Lung (tissue), 12 donors: ENCODE data around the gene PKLR. TPM values are rescaled to one million over a fixed set of nuclear protein-coding genes. Genes with fewer than 3 reads are reported as not detected.

Experiments used
- ATAC-seq: fragments of 200-7000 bp; cut with Tn5 transposase; one replicate; pipeline ENCODE4 v1.9.1; 2020; ENCODE audit warnings: moderate number of reproducible peaks; ENCODE audit not compliant: insufficient read depth, low FRiP score
- DNase-seq, 3 donors: peaks; one replicate each; pipeline ENCODE4 v3.0.0-alpha.2; 2013 to 2017
- H3K27ac ChIP-seq, 2 donors: one replicate each; pipeline ENCODE4 v1.5.1; 2013; ENCODE audit warnings: mild to moderate bottlenecking in 2 of 2, moderate library complexity in 2 of 2, control low read depth in 1 of 2, inconsistent platforms in 1 of 2, low read depth in 1 of 2, low read length in 1 of 2
- H3K27me3 ChIP-seq, 3 donors: one replicate each; pipeline ENCODE4 v1.5.1; 2013; ENCODE audit warnings: low read length in 2 of 3; ENCODE audit not compliant: control insufficient read depth in 3 of 3, insufficient read depth in 3 of 3
- H3K36me3 ChIP-seq, 4 donors: one replicate each; pipeline ENCODE4 v1.5.1; 2013; ENCODE audit warnings: low read length in 4 of 4, mild to moderate bottlenecking in 1 of 4, moderate library complexity in 1 of 4; ENCODE audit not compliant: control insufficient read depth in 4 of 4, insufficient read depth in 4 of 4
- H3K4me1 ChIP-seq, 5 donors: one replicate each; pipeline ENCODE4 v1.5.1; 2013; ENCODE audit warnings: low read length in 5 of 5, mild to moderate bottlenecking in 2 of 5, moderate library complexity in 1 of 5; ENCODE audit not compliant: control insufficient read depth in 5 of 5, insufficient read depth in 5 of 5
- H3K4me3 ChIP-seq: one replicate; pipeline ENCODE4 v1.5.1; 2013; ENCODE audit warnings: mild to moderate bottlenecking, control low read depth, moderate library complexity
- H3K9ac ChIP-seq, 2 donors: one replicate each; pipeline ENCODE4 v1.5.1; 2013; ENCODE audit warnings: low read length in 2 of 2, control low read depth in 1 of 2; ENCODE audit not compliant: insufficient read depth in 1 of 2
- H3K9me3 ChIP-seq, 4 donors: one replicate each; pipeline ENCODE4 v1.5.1; 2013; ENCODE audit warnings: low read length in 3 of 4, mild to moderate bottlenecking in 1 of 4, moderate library complexity in 1 of 4; ENCODE audit not compliant: control insufficient read depth in 4 of 4, insufficient read depth in 3 of 4
- WGBS, 2 donors: extraction: QIAGEN DNeasy Blood & Tissue Kit; methylation state at CpG; one replicate each; pipeline ENCODE4 v1.1.7; 2013; 5-methylcytosine and 5-hydroxymethylcytosine counted together
- polyA plus RNA-seq, 2 donors: library from polyadenylated mRNA; stranded (reverse); fragments of 200-250 nt; gene quantifications; one replicate each; pipeline ENCODE4 v1.2.1, GENCODE V29; 2013
- total RNA-seq, 2 donors: library from RNA; depleted of rRNA in 1 of 2; stranded (reverse); fragments of >200 nt in 1 of 2; gene quantifications; one replicate each; pipeline ENCODE4 v1.2.1, GENCODE V29; 2014 to 2021
- TF ChIP-seq, protein P1 (sequence below): IDR thresholded peaks from 2 replicates; pipeline ENCODE4 v1.5.1; 2012; ENCODE audit warnings: mild to moderate bottlenecking; ENCODE audit errors: control extremely low read depth, extremely low read depth
- donor health status: control.
- donor health status: control.
- donor health status: Bipolar disorder and iron deficiency.
- donor health status: healthy.
- donor health status: DM: yes; HTN: yes; CAD: no.

The PKLR gene
- total and polyA plus RNA-seq, 4 donors, result 0.02 to 0.09 TPM; not detected in 2

DNA sequence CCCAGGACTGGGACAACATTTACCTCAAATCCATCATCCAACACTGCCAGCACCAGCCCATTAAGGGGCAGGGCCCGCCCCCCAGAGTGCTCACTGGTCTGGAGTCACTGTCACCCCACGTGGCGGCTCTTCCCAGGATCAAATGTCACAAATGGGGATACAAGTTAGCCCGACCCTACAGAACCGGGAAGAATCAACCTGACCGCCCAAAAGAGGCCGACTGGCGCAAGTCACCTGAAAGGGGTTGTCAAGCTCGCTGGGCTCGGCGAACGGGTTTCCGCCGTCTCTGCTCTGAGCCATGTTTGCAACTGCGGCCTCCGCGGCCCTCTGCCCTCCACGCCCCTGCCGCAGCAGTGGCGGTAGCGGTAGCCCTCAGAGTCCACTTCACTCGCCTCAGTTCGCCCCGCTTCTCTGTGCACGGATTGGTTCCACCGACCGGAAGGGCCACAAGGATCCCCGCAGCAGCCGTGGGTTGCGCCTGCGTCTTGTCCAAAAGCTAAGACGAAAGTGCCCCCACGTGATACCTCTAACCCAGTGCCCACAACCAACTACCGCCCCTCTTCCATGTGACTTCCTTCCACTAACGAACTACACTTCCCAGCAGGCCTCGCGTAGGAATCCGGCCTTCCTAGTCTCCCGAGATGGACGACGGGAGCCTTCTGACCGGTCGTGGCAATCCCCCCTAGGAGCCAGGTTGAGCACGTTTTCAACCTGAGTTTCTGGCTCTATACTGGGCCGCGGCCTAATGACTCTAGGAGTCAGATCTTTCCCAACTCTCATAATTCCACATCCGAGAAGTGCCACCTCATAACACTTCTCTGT lies 39.2 kb downstream of the PKLR start, which contains the start of gene SCAMP3:
Gene SCAMP3, minus strand, starts transcription at position 509 of the 822 bp plus-strand sequence. Its CDS starts 209 bp downstream, at position 300.
- H3K36me3 ChIP-seq, result peaks cover 16 to 41% (median 29%) of the 10 kb centered on the region in 4 donors
- TF ChIP-seq, protein P1, sequence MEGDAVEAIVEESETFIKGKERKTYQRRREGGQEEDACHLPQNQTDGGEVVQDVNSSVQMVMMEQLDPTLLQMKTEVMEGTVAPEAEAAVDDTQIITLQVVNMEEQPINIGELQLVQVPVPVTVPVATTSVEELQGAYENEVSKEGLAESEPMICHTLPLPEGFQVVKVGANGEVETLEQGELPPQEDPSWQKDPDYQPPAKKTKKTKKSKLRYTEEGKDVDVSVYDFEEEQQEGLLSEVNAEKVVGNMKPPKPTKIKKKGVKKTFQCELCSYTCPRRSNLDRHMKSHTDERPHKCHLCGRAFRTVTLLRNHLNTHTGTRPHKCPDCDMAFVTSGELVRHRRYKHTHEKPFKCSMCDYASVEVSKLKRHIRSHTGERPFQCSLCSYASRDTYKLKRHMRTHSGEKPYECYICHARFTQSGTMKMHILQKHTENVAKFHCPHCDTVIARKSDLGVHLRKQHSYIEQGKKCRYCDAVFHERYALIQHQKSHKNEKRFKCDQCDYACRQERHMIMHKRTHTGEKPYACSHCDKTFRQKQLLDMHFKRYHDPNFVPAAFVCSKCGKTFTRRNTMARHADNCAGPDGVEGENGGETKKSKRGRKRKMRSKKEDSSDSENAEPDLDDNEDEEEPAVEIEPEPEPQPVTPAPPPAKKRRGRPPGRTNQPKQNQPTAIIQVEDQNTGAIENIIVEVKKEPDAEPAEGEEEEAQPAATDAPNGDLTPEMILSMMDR, result no peak

DNA sequence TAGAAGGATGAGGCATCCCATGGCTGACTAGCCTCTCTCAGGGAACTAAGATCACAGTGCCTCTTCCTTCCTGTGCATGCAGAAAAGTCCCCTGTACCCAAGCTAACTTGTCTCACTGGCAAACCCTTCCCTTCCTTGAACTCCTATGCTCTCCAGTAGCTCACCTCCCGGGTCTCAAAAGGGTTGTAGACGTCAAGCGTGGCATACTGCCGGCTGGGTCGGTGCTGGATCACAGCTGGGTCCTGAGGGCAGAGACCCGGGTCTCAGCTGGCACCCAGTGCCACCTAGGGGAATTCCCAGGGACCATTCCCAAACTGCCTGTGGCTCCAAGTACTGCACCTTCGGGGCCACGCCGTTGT lies 39.8 kb downstream of the PKLR start:
- ATAC-seq (no peak), DNase-seq (no peak)
- TF ChIP-seq, protein P1, result no peak
- H3K27ac ChIP-seq, result peak overlapping the region; percentile 71 to 92
- peak overlapping the region; percentile 91 for H3K4me3 ChIP-seq
- peaks cover 11 to 40% (median 29%) of the 10 kb centered on the region in 4 donors for H3K36me3 ChIP-seq
- peaks cover 6 to 17% (median 7%) of the 10 kb centered on the region in 5 donors for H3K4me1 ChIP-seq
- H3K9ac ChIP-seq, result peak overlapping the region; percentile 74 to 80
- H3K27me3 ChIP-seq, result no peaks in the 10 kb centered on the region
- 0 to 1% methylated on average over 9 of the region's 9 CpGs for WGBS, 2 donors
- H3K9me3 ChIP-seq, result no peaks in the 10 kb centered on the region

More for the DNA sequence above, 39.2 kb downstream of the PKLR start, which contains the start of gene SCAMP3:
- H3K4me1 ChIP-seq, result peaks cover 6 to 17% (median 7%) of the 10 kb centered on the region in 5 donors
- ATAC-seq (peak; percentile 94), DNase-seq (peak; percentile 96 to 99 (median 99))
- H3K4me3 ChIP-seq, result peak within 1 kb of the TSS; percentile 91
- peak within 1 kb of the TSS; percentile 74 to 80 for H3K9ac ChIP-seq
- no peaks in the 10 kb centered on the region for H3K27me3 ChIP-seq
- WGBS, 2 donors, result 0 to 1% methylated on average over 46 to 47 of the region's 47 CpGs
- peak within 1 kb of the TSS; percentile 71 to 92 for H3K27ac ChIP-seq
- no peaks in the 10 kb centered on the region for H3K9me3 ChIP-seq

DNA sequence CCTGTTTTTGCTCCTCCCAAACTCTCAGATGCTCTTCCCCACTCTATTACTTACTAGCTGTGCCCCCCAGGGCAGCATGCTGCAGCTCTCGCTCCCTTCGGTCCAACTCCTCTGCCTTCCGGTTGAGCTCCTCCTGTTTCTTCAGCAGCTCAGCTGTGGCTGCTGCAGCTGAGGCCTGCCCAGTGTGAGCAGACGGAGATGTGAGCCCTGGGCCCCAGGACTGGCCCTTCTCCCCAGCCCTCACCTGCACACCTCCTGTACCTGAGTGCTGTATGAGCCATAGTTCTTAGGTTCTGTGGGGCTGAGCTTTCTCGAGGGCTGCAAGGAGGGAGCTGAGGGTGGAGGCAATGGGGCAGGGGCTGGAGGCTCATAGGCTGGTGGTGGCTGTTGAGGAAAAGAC lies 41.0 kb downstream of the PKLR start:
- H3K27ac ChIP-seq, result no peak overlapping the region
- H3K4me1 ChIP-seq, result peaks cover 6 to 25% (median 7%) of the 10 kb centered on the region in 5 donors
- ATAC-seq (no peak), DNase-seq (no peak)
- H3K9ac ChIP-seq, result no peak overlapping the region
- peaks cover 7 to 31% (median 25%) of the 10 kb centered on the region in 4 donors for H3K36me3 ChIP-seq
- no peaks in the 10 kb centered on the region for H3K9me3 ChIP-seq
- H3K4me3 ChIP-seq, result no peak overlapping the region
- 93 to 95% methylated on average over 5 of the region's 5 CpGs for WGBS, 2 donors
- TF ChIP-seq, protein P1, result no peak
- no peaks in the 10 kb centered on the region for H3K27me3 ChIP-seq
